PFSK-1 (cell line): Measurements from ENCODE around the gene ADAMTSL1.

Source experiments
- FOXP2 ChIP-seq: optimal IDR thresholded peaks from 2 replicates; pipeline ENCODE3; 2011; ENCODE audit warnings: borderline replicate concordance, control low read depth, inconsistent platforms; ENCODE audit not compliant: insufficient read depth; ENCODE audit errors: extremely low read length, extremely low read depth
- POLR2AphosphoS5 ChIP-seq: IDR thresholded peaks from 2 replicates; pipeline ENCODE4 v1.6.1; 2012; ENCODE audit warnings: low read depth, mild to moderate bottlenecking, control low read depth, low read length, moderate library complexity
- REST ChIP-seq, 2 experiments: IDR thresholded peaks; 2 replicates each; pipeline versions ENCODE4 v1.6.1 to v1.8.0; 2011 to 2012; ENCODE audit warnings: low read depth in 2 of 2, low read length in 2 of 2, control low read depth in 1 of 2, inconsistent platforms in 1 of 2, mild to moderate bottlenecking in 1 of 2, moderate library complexity in 1 of 2; ENCODE audit not compliant: insufficient read depth in 1 of 2
- SIN3A ChIP-seq: IDR thresholded peaks from 2 replicates; pipeline ENCODE4 v1.6.1; 2012; ENCODE audit warnings: mild to moderate bottlenecking, low read length, moderate library complexity, borderline replicate concordance; ENCODE audit not compliant: insufficient read depth
- TAF1 ChIP-seq: IDR thresholded peaks from 2 replicates; pipeline ENCODE4 v1.6.1; 2012; ENCODE audit warnings: low read length, control low read depth, borderline replicate concordance; ENCODE audit not compliant: insufficient read depth

Gene ADAMTSL1

GRCh38 chr9:18676525-18676924, 202.6 kb downstream of the ADAMTSL1 start:
- TF ChIP-seq REST (IDR thresholded peaks at IDR 0.05; ENCODE audit: insufficient read depth in 1 of 2, low read depth in 2 of 2, low read length in 2 of 2), result no peak
- TF ChIP-seq POLR2AphosphoS5, result no peak
- TF ChIP-seq FOXP2, result no peak
- no peak for TF ChIP-seq TAF1
- no peak for TF ChIP-seq SIN3A

- no peak for TF ChIP-seq SIN3A
- TF ChIP-seq REST (IDR thresholded peaks at IDR 0.05; ENCODE audit: insufficient read depth in 1 of 2, low read depth in 2 of 2, low read length in 2 of 2), result no peak
- TF ChIP-seq TAF1, result no peak
- no peak for TF ChIP-seq POLR2AphosphoS5
- TF ChIP-seq FOXP2, result no peak
Observed at GRCh38 chr9:18678821-18679590, 205.1 kb downstream of the ADAMTSL1 start.

- TF ChIP-seq TAF1, result no peak
- TF ChIP-seq FOXP2, result no peak
- TF ChIP-seq POLR2AphosphoS5, result no peak
Observed at GRCh38 chr9:18682907-18683306, 209.0 kb downstream of the ADAMTSL1 start.

GRCh38 chr9:18683312-18683711, 209.4 kb downstream of the ADAMTSL1 start:
- no peak for TF ChIP-seq TAF1
- TF ChIP-seq SIN3A, result no peak
- TF ChIP-seq REST (IDR thresholded peaks at IDR 0.05; ENCODE audit: insufficient read depth in 1 of 2, low read depth in 2 of 2, low read length in 2 of 2), result no peak
- no peak for TF ChIP-seq FOXP2
- TF ChIP-seq POLR2AphosphoS5, result no peak

GRCh38 chr9:18683851-18684250, 209.9 kb downstream of the ADAMTSL1 start:
- no peak for TF ChIP-seq FOXP2
- no peak for TF ChIP-seq SIN3A
- TF ChIP-seq POLR2AphosphoS5, result no peak
- no peak for TF ChIP-seq REST (IDR thresholded peaks at IDR 0.05; ENCODE audit: insufficient read depth in 1 of 2, low read depth in 2 of 2, low read length in 2 of 2)
- no peak for TF ChIP-seq TAF1
